ENCODE data around the gene VCX. TPM values are rescaled to one million over a fixed set of nuclear protein-coding genes. Genes with fewer than 3 reads are reported as not detected.

Gene VCX
- polyA plus RNA-seq, 3 donors, result not detected

DNA sequence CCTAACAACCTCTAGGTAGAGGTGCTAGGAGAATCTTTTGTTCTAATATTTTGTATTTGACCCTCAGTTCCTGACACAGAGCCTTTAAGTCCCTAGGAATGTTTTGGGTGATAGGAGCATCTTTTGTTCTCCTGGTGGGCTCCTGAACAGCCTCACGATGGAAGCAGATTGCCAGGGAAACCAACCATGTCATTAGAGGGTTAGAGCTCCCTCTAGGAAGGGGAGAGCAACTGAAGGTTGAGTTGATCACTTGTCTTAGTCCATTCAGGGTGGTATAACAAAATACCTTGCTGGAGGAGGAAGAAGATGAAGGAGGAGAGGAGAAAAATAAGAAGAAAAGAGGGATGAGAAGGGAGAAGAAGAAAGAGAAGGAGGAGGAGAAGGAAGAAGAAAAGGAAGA, 9.2 kb downstream of the VCX start:
- H3K9me3 Mint-ChIP-seq, result peaks cover 0 to 3% (median 2%) of the 10 kb centered on the region in 7 donors

DNA sequence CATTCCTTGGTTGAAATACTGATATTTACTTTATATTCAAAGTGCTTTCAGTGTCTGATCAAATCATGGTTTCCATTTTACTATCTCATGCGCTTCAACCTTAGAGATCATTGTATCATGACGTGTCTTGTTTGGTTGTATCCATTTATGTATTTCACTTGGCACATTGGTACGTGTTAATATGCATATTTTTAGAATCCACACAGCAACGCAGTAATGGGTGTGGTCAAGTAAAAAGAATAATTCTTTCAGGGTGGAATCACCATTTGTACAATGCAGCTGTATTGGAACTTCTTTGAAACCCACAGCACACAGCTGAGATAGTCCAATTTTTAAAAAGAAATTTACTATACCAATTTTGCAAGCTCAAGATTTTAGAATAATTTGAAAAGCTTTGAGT, 29.1 kb downstream of the VCX start:
- Histone ChIP-seq H3K4me3 (replicated peaks in 1 of 3; ENCODE audit: low read depth in 2 of 3, low read length in 3 of 3) (no peak overlapping the region), H3K4me2 (replicated peaks; ENCODE audit: extremely low read depth, low read length, poor library complexity, severe bottlenecking) (no peak overlapping the region), H3K27ac (ENCODE audit: low read depth in 1 of 2, low read length in 2 of 2) (no peak overlapping the region), H4K20me1 (ENCODE audit: insufficient read depth, low read length) (no peaks in the 10 kb centered on the region), H3K36me3 (replicated peaks in 1 of 2; ENCODE audit: control insufficient read depth in 1 of 2, insufficient read depth in 2 of 2, low read length in 2 of 2) (no peaks in the 10 kb centered on the region), H3K79me2 (ENCODE audit: insufficient read depth, low read length) (no peaks in the 10 kb centered on the region), H3K27me3 (ENCODE audit: control insufficient read depth in 2 of 2, insufficient read depth in 2 of 2, low read length in 2 of 2) (no peaks in the 10 kb centered on the region), H3K9me3 (replicated peaks in 1 of 2; ENCODE audit: control insufficient read depth in 1 of 2, insufficient read depth in 1 of 2, low read length in 2 of 2) (no peaks in the 10 kb centered on the region), H2AFZ (ENCODE audit: insufficient read depth, low read depth, low read length, poor library complexity, severe bottlenecking) (no peak overlapping the region), H3K9ac (ENCODE audit: insufficient read depth, low read length, poor library complexity, severe bottlenecking) (no peak overlapping the region), H3K4me1 (ENCODE audit: control insufficient read depth in 1 of 2, insufficient read depth in 2 of 2, low read length in 2 of 2) (no peaks in the 10 kb centered on the region)
- Mint-ChIP-seq H3K27me3 (ENCODE audit: low read depth in 3 of 3) (peaks cover 0 to 2% (median 0%) of the 10 kb centered on the region in 3 donors), H3K4me1 (no peaks in the 10 kb centered on the region), H3K27ac (no peak overlapping the region), H3K9me3 (peaks cover 0 to 2% (median 0%) of the 10 kb centered on the region in 7 donors), H3K4me3 (no peak overlapping the region), H3K36me3 (no peaks in the 10 kb centered on the region)
- no peak for DNase-seq
- intact Hi-C loops (cut with micrococcal nuclease), result no loop called here
- TF ChIP-seq, protein P1, sequence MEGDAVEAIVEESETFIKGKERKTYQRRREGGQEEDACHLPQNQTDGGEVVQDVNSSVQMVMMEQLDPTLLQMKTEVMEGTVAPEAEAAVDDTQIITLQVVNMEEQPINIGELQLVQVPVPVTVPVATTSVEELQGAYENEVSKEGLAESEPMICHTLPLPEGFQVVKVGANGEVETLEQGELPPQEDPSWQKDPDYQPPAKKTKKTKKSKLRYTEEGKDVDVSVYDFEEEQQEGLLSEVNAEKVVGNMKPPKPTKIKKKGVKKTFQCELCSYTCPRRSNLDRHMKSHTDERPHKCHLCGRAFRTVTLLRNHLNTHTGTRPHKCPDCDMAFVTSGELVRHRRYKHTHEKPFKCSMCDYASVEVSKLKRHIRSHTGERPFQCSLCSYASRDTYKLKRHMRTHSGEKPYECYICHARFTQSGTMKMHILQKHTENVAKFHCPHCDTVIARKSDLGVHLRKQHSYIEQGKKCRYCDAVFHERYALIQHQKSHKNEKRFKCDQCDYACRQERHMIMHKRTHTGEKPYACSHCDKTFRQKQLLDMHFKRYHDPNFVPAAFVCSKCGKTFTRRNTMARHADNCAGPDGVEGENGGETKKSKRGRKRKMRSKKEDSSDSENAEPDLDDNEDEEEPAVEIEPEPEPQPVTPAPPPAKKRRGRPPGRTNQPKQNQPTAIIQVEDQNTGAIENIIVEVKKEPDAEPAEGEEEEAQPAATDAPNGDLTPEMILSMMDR (IDR thresholded peaks at IDR 0.05), result no peak
- no CpG with 5 or more reads among the region's 4 CpGs for WGBS (ENCODE audit: insufficient coverage)

More for the DNA sequence above, 9.2 kb downstream of the VCX start:
- H2AFZ ChIP-seq (ENCODE audit: insufficient read depth, low read depth, low read length, poor library complexity, severe bottlenecking), result no peak overlapping the region
- no peaks in the 10 kb centered on the region for H4K20me1 ChIP-seq (ENCODE audit: insufficient read depth, low read length)
- H3K27me3 ChIP-seq (ENCODE audit: control insufficient read depth in 2 of 2, insufficient read depth in 2 of 2, low read length in 2 of 2), result no peaks in the 10 kb centered on the region
- TF ChIP-seq, protein P1 (IDR thresholded peaks at IDR 0.05), result no peak
- intact Hi-C loops (cut with micrococcal nuclease), result no loop called here
- H3K4me3 ChIP-seq (replicated peaks in 1 of 3; ENCODE audit: low read depth in 2 of 3, low read length in 3 of 3), result no peak overlapping the region
- no peak overlapping the region for H3K27ac Mint-ChIP-seq
- H3K4me1 Mint-ChIP-seq, result no peaks in the 10 kb centered on the region
- no peaks in the 10 kb centered on the region for H3K27me3 Mint-ChIP-seq (ENCODE audit: low read depth in 3 of 3)
- DNase-seq, result no peak
- no peaks in the 10 kb centered on the region for H3K36me3 Mint-ChIP-seq
- H3K9ac ChIP-seq (ENCODE audit: insufficient read depth, low read length, poor library complexity, severe bottlenecking), result no peak overlapping the region
- no peaks in the 10 kb centered on the region for H3K4me1 ChIP-seq (ENCODE audit: control insufficient read depth in 1 of 2, insufficient read depth in 2 of 2, low read length in 2 of 2)
- no peak overlapping the region for H3K4me2 ChIP-seq (replicated peaks; ENCODE audit: extremely low read depth, low read length, poor library complexity, severe bottlenecking)
- no peaks in the 10 kb centered on the region for H3K9me3 ChIP-seq (replicated peaks in 1 of 2; ENCODE audit: control insufficient read depth in 1 of 2, insufficient read depth in 1 of 2, low read length in 2 of 2)
- no CpG with 5 or more reads among the region's 1 CpG for WGBS (ENCODE audit: insufficient coverage)
- H3K79me2 ChIP-seq (ENCODE audit: insufficient read depth, low read length), result no peaks in the 10 kb centered on the region
- H3K4me3 Mint-ChIP-seq, result no peak overlapping the region
- no peak overlapping the region for H3K27ac ChIP-seq (ENCODE audit: low read depth in 1 of 2, low read length in 2 of 2)
- no peaks in the 10 kb centered on the region for H3K36me3 ChIP-seq (replicated peaks in 1 of 2; ENCODE audit: control insufficient read depth in 1 of 2, insufficient read depth in 2 of 2, low read length in 2 of 2)

Measured in CD14-positive monocyte (primary cell).